Right lobe of liver (tissue), 6 donors: ENCODE data around the gene HID1. TPM values are rescaled to one million over a fixed set of nuclear protein-coding genes. Genes with fewer than 3 reads are reported as not detected.

Experiments
- ATAC-seq, 4 donors: fragments of 200-7000 bp; cut with Tn5 transposase; one replicate each; pipeline ENCODE4 v1.9.1; 2020; ENCODE audit warnings: mild to moderate bottlenecking in 4 of 4, moderate library complexity in 4 of 4
- DNase-seq, 3 donors: peaks; one replicate each; pipeline ENCODE4 v3.0.0-alpha.2; 2020
- H3K27ac ChIP-seq, 3 donors: fragments of 200-600 bp; one replicate each; pipeline ENCODE4 v1.8.0; 2022
- H3K27me3 ChIP-seq, 2 donors: fragments of 200-600 bp; one replicate each; pipeline ENCODE4 v1.8.0; 2022
- H3K36me3 ChIP-seq, 4 donors: fragments of 200-600 bp; sonication (generic) in 1 of 4; one replicate each; pipeline versions ENCODE4 v1.5.1 to v1.8.0; 2017 to 2022; ENCODE audit warnings: control low read depth in 1 of 4
- H3K4me1 ChIP-seq, 4 donors: fragments of 200-600 bp; sonication (generic) in 1 of 4; one replicate each; pipeline versions ENCODE4 v1.5.1 to v1.8.0; 2017 to 2022; ENCODE audit warnings: control low read depth in 1 of 4
- H3K4me3 ChIP-seq, 3 donors: fragments of 200-600 bp; one replicate each; pipeline ENCODE4 v1.8.0; 2022
- H3K9me3 ChIP-seq, 4 donors: fragments of 200-600 bp; sonication (generic) in 1 of 4; one replicate each; pipeline versions ENCODE4 v1.5.1 to v1.8.0; 2017 to 2022; ENCODE audit warnings: control low read depth in 1 of 4
- CTCF ChIP-seq, 4 donors: fragments of 200-600 bp in 3 of 4; fragments of 450-650 bp in 1 of 4; IDR thresholded peaks; one replicate each; pipeline versions ENCODE4 v1.5.1 to v1.8.0; 2016 to 2022; ENCODE audit warnings: antibody characterized with exemption in 4 of 4, mild to moderate bottlenecking in 2 of 4
- POLR2A ChIP-seq: fragments of 450-650 bp; IDR thresholded peaks from one replicate; pipeline ENCODE4 v1.6.1; 2017; ENCODE audit warnings: antibody characterized with exemption, mild to moderate bottlenecking
- WGBS: methylation state at CpG from one replicate; pipeline ENCODE4 v1.1.6; 2018; ENCODE audit warnings: low coverage, low lambda C conversion rate; ENCODE audit not compliant: insufficient coverage; ENCODE audit errors: missing lambda C conversion rate; 5-methylcytosine and 5-hydroxymethylcytosine counted together
- intact Hi-C, 2 donors: fragments of 100-400 bp; cut with DNase I; formaldehyde crosslinking; loops; one replicate each; pipeline versions ENCODE4 v1.11.2 to v1.14.1; 2022
- total RNA-seq, 6 experiments: library from RNA; depleted of rRNA in 2 of 6; stranded (reverse); fragments of >200 nt in 2 of 6; fragmentation: NEBNext Ultra II Directional in 3 of 6; extraction: Animal tissue kit (Norgen Biotek cat#: 25700) in 3 of 6; gene quantifications; one replicate each; pipeline versions ENCODE4 v1.1.0 to v1.2.4, GENCODE V29; 2016 to 2023
- donor health status: DM: no; HTN: yes; CAD: no.
- donor health status: DM: no; HTN: no; CAD: no.
- donor health status: DM: no; HTN: no; CAD: no.
- donor health status: DM: no; HTN: yes; CAD: no.
- donor health status: DM: no; HTN: yes; CAD: no.

HID1 gene
- total RNA-seq, 6 experiments from 2014 or later, result 3.5 to 6.6 (median 4.5) TPM

- no peaks in the 10 kb centered on the region for H3K36me3 ChIP-seq
- no peaks in the 10 kb centered on the region for H3K27me3 ChIP-seq
- no peaks in the 10 kb centered on the region for H3K9me3 ChIP-seq
- ATAC-seq (no peak), DNase-seq (no peak)
- no peaks in the 10 kb centered on the region for H3K4me1 ChIP-seq
- intact Hi-C loops, result no loop called here
- H3K4me3 ChIP-seq, result no peak overlapping the region
- WGBS, result no CpG with 5 or more reads among the region's 14 CpGs
- TF ChIP-seq POLR2A (no peak), CTCF (IDR thresholded peaks at IDR 0.05) (no peak)
- no peak overlapping the region for H3K27ac ChIP-seq
Observed at GRCh38 chr17:74946641-74947040, 25.9 kb downstream of the HID1 start.

- Histone ChIP-seq H3K27me3 (no peaks in the 10 kb centered on the region), H3K4me1 (no peaks in the 10 kb centered on the region), H3K36me3 (no peaks in the 10 kb centered on the region), H3K27ac (no peak overlapping the region), H3K9me3 (no peaks in the 10 kb centered on the region), H3K4me3 (no peak overlapping the region)
- WGBS, result 30% methylated on average over 6 of the region's 6 CpGs
- intact Hi-C loops, result no loop called here
- no peak for ATAC-seq
- DNase-seq, result no peak
- TF ChIP-seq CTCF (IDR thresholded peaks at IDR 0.05) (no peak), POLR2A (no peak)
Observed at GRCh38 chr17:74945543-74945942, 27.0 kb downstream of the HID1 start.

- Histone ChIP-seq H3K36me3 (no peaks in the 10 kb centered on the region), H3K27me3 (no peaks in the 10 kb centered on the region), H3K27ac (no peak overlapping the region), H3K4me1 (no peaks in the 10 kb centered on the region), H3K9me3 (no peaks in the 10 kb centered on the region), H3K4me3 (no peak overlapping the region)
- ATAC-seq (no peak), DNase-seq (no peak)
- TF ChIP-seq CTCF (IDR thresholded peaks at IDR 0.05), result no peak
- intact Hi-C loops, result no loop called here
- 57% methylated on average over 8 of the region's 13 CpGs for WGBS
Observed at GRCh38 chr17:74943808-74944522, 28.6 kb downstream of the HID1 start.

- 60% methylated on average over 1 of the region's 21 CpGs for WGBS
- H3K27me3 ChIP-seq, result no peaks in the 10 kb centered on the region
- no peak overlapping the region for H3K4me3 ChIP-seq
Observed at GRCh38 chr17:74941128-74941725, 31.3 kb downstream of the HID1 start.

More at GRCh38 chr17:74941128-74941725, 31.3 kb downstream of the HID1 start:
- DNase-seq, result no peak
- H3K36me3 ChIP-seq, result no peaks in the 10 kb centered on the region
- H3K9me3 ChIP-seq, result no peaks in the 10 kb centered on the region
- ATAC-seq, result no peak
- H3K27ac ChIP-seq, result no peak overlapping the region
- no peak for TF ChIP-seq POLR2A
- TF ChIP-seq CTCF (IDR thresholded peaks at IDR 0.05), result no peak
- intact Hi-C loops, result no loop called here
- H3K4me1 ChIP-seq, result no peaks in the 10 kb centered on the region
